ENCODE measurements around the gene SMIM24.

DNA sequence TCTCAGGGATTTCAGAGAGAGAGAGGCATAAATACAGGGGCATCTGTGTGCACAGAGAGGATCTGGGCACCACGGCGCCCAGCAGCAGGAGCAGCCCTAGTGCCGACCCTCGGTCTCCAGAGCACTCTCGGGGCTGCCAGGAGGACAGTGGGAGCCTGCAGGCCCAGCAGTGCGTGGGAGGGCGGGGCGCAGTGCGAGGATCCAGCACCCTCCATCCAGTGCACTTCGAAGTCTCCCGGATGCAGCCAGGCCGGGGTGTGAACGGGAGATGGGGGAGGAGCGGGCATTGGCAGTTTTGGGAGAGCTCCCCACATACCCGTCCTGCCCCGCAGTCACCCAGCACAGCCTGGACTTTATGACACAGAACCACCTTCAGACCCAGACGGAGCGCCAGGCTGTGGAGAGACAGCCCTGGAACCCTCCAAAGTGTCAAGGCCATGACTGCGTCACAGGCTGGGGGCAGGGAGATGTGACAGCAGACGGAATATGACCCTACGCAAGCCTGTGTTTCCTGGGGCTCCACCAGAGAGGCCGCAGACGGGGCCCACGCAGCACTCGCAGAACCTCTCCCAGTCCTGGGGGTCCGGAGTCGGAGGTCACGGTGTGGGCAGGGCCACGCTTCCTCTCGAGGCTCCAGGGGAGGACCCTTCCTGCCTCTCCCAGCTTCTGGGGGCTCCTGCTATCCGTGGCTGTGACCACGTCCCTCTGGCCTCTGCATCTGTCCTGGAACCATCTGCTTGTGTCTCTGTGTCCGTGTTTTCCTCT, 43.9 kb upstream of the SMIM24 start:
- TF ChIP-seq, protein P1, sequence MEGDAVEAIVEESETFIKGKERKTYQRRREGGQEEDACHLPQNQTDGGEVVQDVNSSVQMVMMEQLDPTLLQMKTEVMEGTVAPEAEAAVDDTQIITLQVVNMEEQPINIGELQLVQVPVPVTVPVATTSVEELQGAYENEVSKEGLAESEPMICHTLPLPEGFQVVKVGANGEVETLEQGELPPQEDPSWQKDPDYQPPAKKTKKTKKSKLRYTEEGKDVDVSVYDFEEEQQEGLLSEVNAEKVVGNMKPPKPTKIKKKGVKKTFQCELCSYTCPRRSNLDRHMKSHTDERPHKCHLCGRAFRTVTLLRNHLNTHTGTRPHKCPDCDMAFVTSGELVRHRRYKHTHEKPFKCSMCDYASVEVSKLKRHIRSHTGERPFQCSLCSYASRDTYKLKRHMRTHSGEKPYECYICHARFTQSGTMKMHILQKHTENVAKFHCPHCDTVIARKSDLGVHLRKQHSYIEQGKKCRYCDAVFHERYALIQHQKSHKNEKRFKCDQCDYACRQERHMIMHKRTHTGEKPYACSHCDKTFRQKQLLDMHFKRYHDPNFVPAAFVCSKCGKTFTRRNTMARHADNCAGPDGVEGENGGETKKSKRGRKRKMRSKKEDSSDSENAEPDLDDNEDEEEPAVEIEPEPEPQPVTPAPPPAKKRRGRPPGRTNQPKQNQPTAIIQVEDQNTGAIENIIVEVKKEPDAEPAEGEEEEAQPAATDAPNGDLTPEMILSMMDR (IDR thresholded peaks at IDR 0.05; ENCODE audit: low read depth, low read length), result no peak
- no peak for TF ChIP-seq EZH2phosphoT487 (IDR thresholded peaks at IDR 0.05; ENCODE audit: low read depth)
